ENCODE measurements around the gene WDFY4. TPM values are rescaled to one million over a fixed set of nuclear protein-coding genes. Genes with fewer than 3 reads are reported as not detected.

WDFY4 gene
- total RNA-seq, 1 experiment from 2014 or later: 144 TPM

DNA sequence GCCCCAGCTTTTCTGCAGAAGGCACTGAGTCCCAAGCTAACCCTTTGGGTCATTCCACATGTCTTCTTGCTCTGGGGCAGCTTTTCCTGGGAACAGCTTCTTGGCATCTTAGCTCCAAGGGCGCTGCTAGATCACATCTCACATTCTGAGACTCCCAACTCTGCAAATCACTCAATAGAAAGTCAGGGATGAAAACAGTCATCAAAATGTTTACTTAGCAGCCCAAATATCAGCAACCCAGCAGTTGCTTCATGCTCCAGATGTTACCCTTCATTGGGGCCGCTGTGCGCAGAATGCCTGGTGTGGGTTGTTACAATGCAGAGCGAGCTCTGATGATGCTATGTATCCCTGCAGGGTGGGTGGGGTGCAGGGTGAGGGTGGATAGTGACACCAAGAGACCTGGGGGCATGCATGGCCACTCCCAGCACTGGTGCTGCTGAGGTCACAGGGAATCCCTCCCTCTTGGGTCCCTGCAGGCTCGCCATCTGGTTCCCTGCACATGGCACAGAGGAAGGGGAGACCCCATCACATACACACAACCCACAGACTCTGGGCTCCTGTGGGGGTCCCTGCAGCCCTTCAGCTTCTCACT, 19.0 kb downstream of the WDFY4 start:
- Histone ChIP-seq H4K20me1 (ENCODE audit: insufficient read depth, low read depth, low read length) (peaks cover 52% of the 10 kb centered on the region), H3K9me3 (ENCODE audit: low read length) (no peaks in the 10 kb centered on the region), H3K27me3 (ENCODE audit: low read length) (no peaks in the 10 kb centered on the region), H3K9ac (ENCODE audit: low read length) (peak overlapping the region; percentile 35), H3K4me1 (ENCODE audit: low read length) (peaks cover 100% of the 10 kb centered on the region), H2AFZ (ENCODE audit: low read length) (no peak overlapping the region), H3K4me2 (ENCODE audit: low read depth, low read length, poor library complexity, severe bottlenecking) (no peak overlapping the region), H3K9me2 (replicated peaks; ENCODE audit: insufficient read depth, low read length) (no peaks in the 10 kb centered on the region), H3K4me3 (ENCODE audit: low read length) (no peak overlapping the region), H3K36me3 (ENCODE audit: insufficient read depth, low read length) (peaks cover 25% of the 10 kb centered on the region), H3K27ac (ENCODE audit: low read length) (peak overlapping the region; percentile 75), H3K79me2 (ENCODE audit: low read length) (peaks cover 100% of the 10 kb centered on the region)
- DNase-seq: no peak

DNA sequence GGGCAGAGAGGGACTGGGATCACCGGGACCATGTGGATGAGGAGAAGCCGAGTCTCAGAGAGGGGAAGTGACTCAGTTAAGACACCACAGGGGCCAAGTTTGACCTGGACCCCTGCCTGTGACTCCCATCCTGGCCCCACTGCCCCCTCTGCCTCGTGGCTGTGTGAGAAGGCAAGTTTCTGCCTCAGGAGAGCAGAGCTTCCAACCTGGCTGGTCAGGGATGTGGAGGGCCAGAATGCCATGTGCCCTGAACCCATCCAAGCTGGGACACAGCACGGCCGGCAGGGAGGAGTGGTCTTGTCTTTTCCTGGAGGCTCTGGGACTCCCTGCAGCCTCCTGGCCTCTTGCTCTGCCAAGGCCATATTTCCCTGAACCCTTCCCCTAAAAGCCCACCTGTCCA, 19.5 kb downstream of the WDFY4 start:
- Histone ChIP-seq H3K4me1 (ENCODE audit: low read length) (peaks cover 97% of the 10 kb centered on the region), H3K4me3 (ENCODE audit: low read length) (no peak overlapping the region), H3K79me2 (ENCODE audit: low read length) (peaks cover 98% of the 10 kb centered on the region), H4K20me1 (ENCODE audit: insufficient read depth, low read depth, low read length) (peaks cover 53% of the 10 kb centered on the region), H3K9me2 (replicated peaks; ENCODE audit: insufficient read depth, low read length) (no peaks in the 10 kb centered on the region), H3K9me3 (ENCODE audit: low read length) (no peaks in the 10 kb centered on the region), H3K27ac (ENCODE audit: low read length) (peak overlapping the region; percentile 75), H3K9ac (ENCODE audit: low read length) (peak overlapping the region; percentile 35), H2AFZ (ENCODE audit: low read length) (no peak overlapping the region), H3K4me2 (ENCODE audit: low read depth, low read length, poor library complexity, severe bottlenecking) (no peak overlapping the region), H3K27me3 (ENCODE audit: low read length) (no peaks in the 10 kb centered on the region), H3K36me3 (ENCODE audit: insufficient read depth, low read length) (peaks cover 24% of the 10 kb centered on the region)
- DNase-seq: no peak

DNA sequence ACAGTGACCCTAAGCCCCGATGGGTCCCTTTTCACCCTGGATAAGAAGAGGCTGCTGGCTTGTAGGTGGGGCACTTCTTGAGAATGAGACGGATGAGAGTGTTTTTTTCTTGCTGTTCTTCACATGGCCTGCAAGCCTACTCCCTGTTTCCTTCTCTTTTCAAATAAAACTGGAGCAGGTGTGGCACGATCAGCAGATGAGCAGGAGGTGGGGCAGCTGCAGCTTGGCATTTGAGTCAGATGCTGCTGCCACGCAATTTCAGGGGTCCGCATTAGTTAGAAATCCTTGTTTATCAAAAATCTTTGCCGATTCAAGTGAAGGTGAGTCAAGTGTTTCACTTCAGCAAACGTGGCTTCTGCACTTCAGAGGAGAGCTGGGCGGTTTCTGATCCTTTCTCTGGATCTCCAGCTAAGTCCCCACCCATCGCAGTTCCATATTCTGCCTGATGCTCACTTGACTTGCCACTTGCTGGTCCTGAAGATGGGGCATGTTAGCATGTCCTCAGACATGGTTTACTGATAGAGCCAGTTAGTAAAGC, 20.8 kb downstream of the WDFY4 start:
- H3K79me2 ChIP-seq (ENCODE audit: low read length): peaks cover 97% of the 10 kb centered on the region

DNA sequence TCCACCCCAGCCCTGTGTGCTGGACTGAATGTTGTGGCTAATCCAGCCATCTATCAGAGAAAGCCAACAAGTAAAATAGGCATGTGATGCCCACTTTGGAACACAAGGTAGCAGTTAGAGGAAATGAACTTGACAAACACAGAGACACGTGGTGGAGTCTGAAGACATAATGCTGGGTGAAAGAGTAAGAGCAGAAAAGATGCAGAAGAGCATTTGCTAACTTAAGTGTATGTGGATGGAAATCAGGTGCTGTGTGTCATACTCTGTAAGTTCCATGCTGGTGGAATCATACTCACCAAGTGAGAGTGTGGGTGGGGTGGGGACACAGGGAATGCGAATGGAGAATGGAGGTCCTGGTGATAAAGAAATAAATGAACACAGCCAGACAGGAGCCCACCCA, 22.8 kb downstream of the WDFY4 start:
- H3K4me1 ChIP-seq (ENCODE audit: low read length): peaks cover 84% of the 10 kb centered on the region
- no peak overlapping the region for H3K9ac ChIP-seq (ENCODE audit: low read length)
- peak overlapping the region; percentile 75 for H3K27ac ChIP-seq (ENCODE audit: low read length)
- no peak overlapping the region for H2AFZ ChIP-seq (ENCODE audit: low read length)
- no peak overlapping the region for H3K4me2 ChIP-seq (ENCODE audit: low read depth, low read length, poor library complexity, severe bottlenecking)
- no peak for DNase-seq
- no peaks in the 10 kb centered on the region for H3K9me3 ChIP-seq (ENCODE audit: low read length)
- H3K9me2 ChIP-seq (replicated peaks; ENCODE audit: insufficient read depth, low read length): no peaks in the 10 kb centered on the region
- H3K4me3 ChIP-seq (ENCODE audit: low read length): no peak overlapping the region
- H3K27me3 ChIP-seq (ENCODE audit: low read length): no peaks in the 10 kb centered on the region
- peaks cover 46% of the 10 kb centered on the region for H3K36me3 ChIP-seq (ENCODE audit: insufficient read depth, low read length)
- peaks cover 97% of the 10 kb centered on the region for H3K79me2 ChIP-seq (ENCODE audit: low read length)
- H4K20me1 ChIP-seq (ENCODE audit: insufficient read depth, low read depth, low read length): peaks cover 38% of the 10 kb centered on the region; the same call in 1 of the 2 replicates

More for the DNA sequence above, 20.8 kb downstream of the WDFY4 start:
- H3K4me3 ChIP-seq (ENCODE audit: low read length): no peak overlapping the region
- H3K4me1 ChIP-seq (ENCODE audit: low read length): peaks cover 91% of the 10 kb centered on the region
- peak overlapping the region; percentile 75 for H3K27ac ChIP-seq (ENCODE audit: low read length)
- no peak overlapping the region for H3K4me2 ChIP-seq (ENCODE audit: low read depth, low read length, poor library complexity, severe bottlenecking)
- H3K27me3 ChIP-seq (ENCODE audit: low read length): no peaks in the 10 kb centered on the region
- no peak overlapping the region for H2AFZ ChIP-seq (ENCODE audit: low read length)
- no peaks in the 10 kb centered on the region for H3K9me2 ChIP-seq (replicated peaks; ENCODE audit: insufficient read depth, low read length)
- H3K9me3 ChIP-seq (ENCODE audit: low read length): no peaks in the 10 kb centered on the region
- peaks cover 33% of the 10 kb centered on the region for H3K36me3 ChIP-seq (ENCODE audit: insufficient read depth, low read length)
- no peak for DNase-seq
- peaks cover 44% of the 10 kb centered on the region for H4K20me1 ChIP-seq (ENCODE audit: insufficient read depth, low read depth, low read length)
- H3K9ac ChIP-seq (ENCODE audit: low read length): peak overlapping the region; percentile 35; the same call in 1 of the 2 replicates

DNA sequence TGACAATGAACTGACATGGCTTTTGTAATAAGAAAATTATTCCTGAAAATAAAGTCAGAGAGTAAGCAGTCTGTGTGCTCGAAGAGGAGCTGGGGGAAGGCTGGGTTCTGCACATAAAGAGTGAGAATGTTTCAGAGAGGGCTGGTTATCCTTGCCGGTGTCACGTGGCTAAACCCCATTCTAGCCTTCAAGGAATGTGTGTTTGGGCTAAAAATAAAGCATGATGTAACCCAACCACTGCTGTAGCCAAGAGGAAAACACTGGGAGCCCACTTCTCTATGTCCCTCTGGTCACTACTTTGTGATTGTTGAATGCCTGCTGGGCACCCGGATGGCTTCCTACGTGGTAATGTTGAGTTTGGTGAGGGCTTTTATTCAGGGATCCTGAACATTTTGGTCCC, 23.5 kb downstream of the WDFY4 start:
- peaks cover 84% of the 10 kb centered on the region for H3K4me1 ChIP-seq (ENCODE audit: low read length)
- no peak for DNase-seq
- no peak overlapping the region for H3K4me2 ChIP-seq (ENCODE audit: low read depth, low read length, poor library complexity, severe bottlenecking)
- H3K9me2 ChIP-seq (replicated peaks; ENCODE audit: insufficient read depth, low read length): no peaks in the 10 kb centered on the region
- H3K27me3 ChIP-seq (ENCODE audit: low read length): no peaks in the 10 kb centered on the region
- peaks cover 39% of the 10 kb centered on the region; the same call in 1 of the 2 replicates for H4K20me1 ChIP-seq (ENCODE audit: insufficient read depth, low read depth, low read length)
- H3K36me3 ChIP-seq (ENCODE audit: insufficient read depth, low read length): peaks cover 47% of the 10 kb centered on the region
- no peaks in the 10 kb centered on the region for H3K9me3 ChIP-seq (ENCODE audit: low read length)
- peak overlapping the region; percentile 75 for H3K27ac ChIP-seq (ENCODE audit: low read length)
- no peak overlapping the region for H3K4me3 ChIP-seq (ENCODE audit: low read length)
- H2AFZ ChIP-seq (ENCODE audit: low read length): no peak overlapping the region
- H3K79me2 ChIP-seq (ENCODE audit: low read length): peaks cover 97% of the 10 kb centered on the region
- no peak overlapping the region for H3K9ac ChIP-seq (ENCODE audit: low read length)

DNA sequence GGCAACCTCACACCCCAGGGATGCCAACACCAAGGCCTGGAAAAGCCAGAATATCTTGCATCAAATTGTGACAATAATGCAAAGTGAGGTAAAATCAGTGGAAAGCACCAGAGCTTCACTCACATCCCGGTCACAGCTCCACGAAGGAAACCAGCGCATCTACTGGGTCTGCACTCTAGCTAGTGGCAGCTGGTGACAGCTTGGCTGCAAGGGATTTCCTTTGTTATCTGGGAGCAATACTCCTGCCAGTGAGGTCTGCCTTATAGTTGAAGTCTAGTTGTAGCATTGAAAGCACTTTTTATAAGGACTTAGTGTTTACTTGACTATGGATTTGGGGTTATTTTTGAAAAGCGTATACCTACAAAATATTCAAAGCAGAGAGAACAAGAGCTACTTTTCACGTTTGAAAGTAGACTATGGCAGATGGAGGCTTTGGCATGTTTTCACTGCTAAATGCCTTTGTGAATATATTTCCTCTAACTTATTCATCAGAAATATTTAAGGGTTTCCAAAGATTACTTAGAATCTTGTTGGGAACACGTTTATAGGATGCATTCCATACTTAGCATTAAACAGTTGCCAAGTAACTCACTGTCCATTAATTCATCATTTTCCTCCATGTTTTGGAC, 26.1 kb downstream of the WDFY4 start:
- H3K79me2 ChIP-seq (ENCODE audit: low read length): peaks cover 94% of the 10 kb centered on the region
- no peak for DNase-seq
- H3K27ac ChIP-seq (ENCODE audit: low read length): peak overlapping the region; percentile 98; the same call in 1 of the 2 replicates
- peaks cover 44% of the 10 kb centered on the region; the same call in 1 of the 2 replicates for H4K20me1 ChIP-seq (ENCODE audit: insufficient read depth, low read depth, low read length)
- H2AFZ ChIP-seq (ENCODE audit: low read length): no peak overlapping the region
- H3K9ac ChIP-seq (ENCODE audit: low read length): no peak overlapping the region
- H3K4me1 ChIP-seq (ENCODE audit: low read length): peaks cover 83% of the 10 kb centered on the region
- no peaks in the 10 kb centered on the region for H3K9me2 ChIP-seq (replicated peaks; ENCODE audit: insufficient read depth, low read length)
- H3K9me3 ChIP-seq (ENCODE audit: low read length): no peaks in the 10 kb centered on the region
- H3K4me2 ChIP-seq (ENCODE audit: low read depth, low read length, poor library complexity, severe bottlenecking): no peak overlapping the region
- H3K4me3 ChIP-seq (ENCODE audit: low read length): no peak overlapping the region
- H3K36me3 ChIP-seq (ENCODE audit: insufficient read depth, low read length): peaks cover 62% of the 10 kb centered on the region
- no peaks in the 10 kb centered on the region for H3K27me3 ChIP-seq (ENCODE audit: low read length)

DNA sequence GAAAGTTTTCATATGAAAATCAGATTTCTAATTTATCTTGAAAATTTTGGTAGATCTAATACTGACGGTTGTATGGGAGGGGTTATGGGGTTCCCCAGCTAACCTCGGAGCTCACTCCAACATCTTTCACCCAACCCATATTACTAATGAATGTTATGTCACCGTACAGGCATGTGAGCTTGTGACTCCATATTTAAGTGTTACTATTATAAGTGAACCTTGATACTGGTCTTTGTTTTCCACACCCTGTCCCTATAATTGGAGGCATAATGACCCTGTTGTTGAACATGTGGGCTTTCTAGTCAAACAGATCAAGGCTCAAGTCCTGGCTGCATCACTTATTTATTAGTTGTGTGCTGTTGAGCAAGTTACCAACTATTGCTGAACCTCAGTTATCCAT, 27.2 kb downstream of the WDFY4 start:
- H3K4me2 ChIP-seq (ENCODE audit: low read depth, low read length, poor library complexity, severe bottlenecking): no peak overlapping the region
- no peaks in the 10 kb centered on the region for H3K9me3 ChIP-seq (ENCODE audit: low read length)
- H3K27ac ChIP-seq (ENCODE audit: low read length): peak overlapping the region; percentile 98
- peaks cover 92% of the 10 kb centered on the region for H3K79me2 ChIP-seq (ENCODE audit: low read length)
- no peak overlapping the region for H3K9ac ChIP-seq (ENCODE audit: low read length)
- peaks cover 51% of the 10 kb centered on the region for H4K20me1 ChIP-seq (ENCODE audit: insufficient read depth, low read depth, low read length)
- peaks cover 62% of the 10 kb centered on the region for H3K36me3 ChIP-seq (ENCODE audit: insufficient read depth, low read length)
- no peak overlapping the region for H2AFZ ChIP-seq (ENCODE audit: low read length)
- no peaks in the 10 kb centered on the region for H3K27me3 ChIP-seq (ENCODE audit: low read length)
- H3K4me1 ChIP-seq (ENCODE audit: low read length): peaks cover 83% of the 10 kb centered on the region
- no peaks in the 10 kb centered on the region for H3K9me2 ChIP-seq (replicated peaks; ENCODE audit: insufficient read depth, low read length)
- no peak overlapping the region for H3K4me3 ChIP-seq (ENCODE audit: low read length)
- no peak for DNase-seq

DNA sequence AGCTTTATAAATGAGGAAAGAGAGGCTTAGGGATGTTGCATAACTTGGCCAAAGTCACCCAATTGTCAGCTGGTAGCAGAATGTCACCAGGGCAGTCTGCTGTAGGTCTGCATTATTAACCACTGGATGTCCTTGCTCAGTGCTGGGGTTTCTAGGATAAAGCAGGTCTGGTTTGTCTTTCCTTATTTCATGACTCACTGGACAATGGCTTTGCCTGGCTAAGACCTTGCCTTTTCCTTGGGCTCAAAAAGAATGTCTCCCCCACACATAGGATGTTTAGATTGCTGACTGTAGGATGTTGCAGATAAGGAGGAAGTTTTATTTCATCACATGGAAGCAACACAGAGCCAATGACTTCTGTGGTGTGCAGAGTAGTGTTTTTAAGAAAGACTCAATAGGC, 29.4 kb downstream of the WDFY4 start:
- no peak overlapping the region for H3K9ac ChIP-seq (ENCODE audit: low read length)
- DNase-seq: no peak
- peaks cover 94% of the 10 kb centered on the region for H3K79me2 ChIP-seq (ENCODE audit: low read length)
- H3K36me3 ChIP-seq (ENCODE audit: insufficient read depth, low read length): peaks cover 62% of the 10 kb centered on the region
- no peaks in the 10 kb centered on the region for H3K27me3 ChIP-seq (ENCODE audit: low read length)
- no peak overlapping the region for H3K4me3 ChIP-seq (ENCODE audit: low read length)
- peak overlapping the region; percentile 98 for H3K27ac ChIP-seq (ENCODE audit: low read length)
- H2AFZ ChIP-seq (ENCODE audit: low read length): no peak overlapping the region
- peaks cover 37% of the 10 kb centered on the region for H4K20me1 ChIP-seq (ENCODE audit: insufficient read depth, low read depth, low read length)
- H3K4me2 ChIP-seq (ENCODE audit: low read depth, low read length, poor library complexity, severe bottlenecking): no peak overlapping the region
- H3K4me1 ChIP-seq (ENCODE audit: low read length): peaks cover 85% of the 10 kb centered on the region
- H3K9me2 ChIP-seq (replicated peaks; ENCODE audit: insufficient read depth, low read length): no peaks in the 10 kb centered on the region
- H3K9me3 ChIP-seq (ENCODE audit: low read length): no peaks in the 10 kb centered on the region
